ENCODE data around the gene SMOC2.

The SMOC2 gene

DNA sequence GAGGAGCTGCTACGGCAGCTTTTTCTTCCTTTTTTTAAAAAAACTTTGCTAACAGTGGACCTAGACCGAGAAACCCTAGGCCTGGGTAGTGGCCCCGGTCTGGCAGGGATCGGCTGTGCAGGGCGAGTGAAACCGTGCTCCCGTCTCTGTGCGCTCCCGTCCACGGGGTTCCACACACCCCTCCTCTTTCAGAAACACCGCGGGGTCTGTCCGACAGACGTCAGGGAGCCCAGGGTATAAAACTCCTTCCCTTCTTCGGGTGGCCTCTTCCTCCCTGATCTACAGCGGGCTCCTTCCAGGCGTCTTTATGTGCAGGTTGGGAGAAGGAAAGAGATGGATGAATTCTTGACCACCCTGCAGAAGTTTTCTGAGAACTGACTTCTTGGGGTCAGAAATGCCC lies 27.1 kb upstream of the SMOC2 start:
- H3K36me3 ChIP-seq = no peaks in the 10 kb centered on the region
- no peaks in the 10 kb centered on the region for H3K9me3 ChIP-seq
- no peaks in the 10 kb centered on the region for H3K4me1 ChIP-seq
- H3K27me3 ChIP-seq = no peaks in the 10 kb centered on the region
- TF ChIP-seq, protein P1, sequence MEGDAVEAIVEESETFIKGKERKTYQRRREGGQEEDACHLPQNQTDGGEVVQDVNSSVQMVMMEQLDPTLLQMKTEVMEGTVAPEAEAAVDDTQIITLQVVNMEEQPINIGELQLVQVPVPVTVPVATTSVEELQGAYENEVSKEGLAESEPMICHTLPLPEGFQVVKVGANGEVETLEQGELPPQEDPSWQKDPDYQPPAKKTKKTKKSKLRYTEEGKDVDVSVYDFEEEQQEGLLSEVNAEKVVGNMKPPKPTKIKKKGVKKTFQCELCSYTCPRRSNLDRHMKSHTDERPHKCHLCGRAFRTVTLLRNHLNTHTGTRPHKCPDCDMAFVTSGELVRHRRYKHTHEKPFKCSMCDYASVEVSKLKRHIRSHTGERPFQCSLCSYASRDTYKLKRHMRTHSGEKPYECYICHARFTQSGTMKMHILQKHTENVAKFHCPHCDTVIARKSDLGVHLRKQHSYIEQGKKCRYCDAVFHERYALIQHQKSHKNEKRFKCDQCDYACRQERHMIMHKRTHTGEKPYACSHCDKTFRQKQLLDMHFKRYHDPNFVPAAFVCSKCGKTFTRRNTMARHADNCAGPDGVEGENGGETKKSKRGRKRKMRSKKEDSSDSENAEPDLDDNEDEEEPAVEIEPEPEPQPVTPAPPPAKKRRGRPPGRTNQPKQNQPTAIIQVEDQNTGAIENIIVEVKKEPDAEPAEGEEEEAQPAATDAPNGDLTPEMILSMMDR (IDR thresholded peaks at IDR 0.05; ENCODE audit: low read depth, low read length) = no peak
- H3K4me3 ChIP-seq (ENCODE audit: low read depth, low read length) = no peak overlapping the region
- DNase-seq = no peak

DNA sequence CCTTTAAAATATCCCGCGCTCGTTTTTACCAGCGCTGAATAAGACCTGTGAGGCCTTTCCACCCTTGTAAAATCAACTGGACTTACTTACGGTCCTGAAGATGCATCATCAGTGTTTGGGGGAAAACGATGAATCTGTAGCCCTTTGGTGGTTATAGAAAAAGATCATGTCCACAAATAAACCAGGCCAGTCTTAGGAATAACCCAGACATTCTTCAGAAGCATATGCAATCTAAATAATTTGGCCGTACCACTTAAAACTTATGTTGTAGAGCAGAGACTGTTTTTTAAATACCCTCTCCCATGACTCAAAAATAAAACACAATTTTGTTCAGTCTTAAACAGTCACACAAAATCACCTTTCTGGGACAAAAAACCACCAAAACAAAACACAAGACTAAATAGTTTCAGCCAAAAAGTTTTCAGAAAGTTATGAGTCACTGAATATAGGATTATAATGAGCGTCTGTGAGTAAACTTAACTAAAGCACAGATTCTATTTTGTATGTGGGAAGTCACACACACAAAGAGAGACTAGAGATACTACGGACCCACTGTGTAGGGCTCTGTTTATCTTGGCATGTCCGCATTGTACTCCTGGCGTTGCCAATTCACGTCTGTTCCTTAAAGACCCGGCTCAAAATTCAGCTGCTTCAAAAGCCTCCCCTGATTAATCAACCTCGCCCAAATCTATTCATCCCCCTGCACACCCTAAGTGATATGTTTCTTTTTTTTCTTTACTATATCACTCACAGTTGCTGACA lies 26.5 kb upstream of the SMOC2 start:
- Histone ChIP-seq H3K36me3 (no peaks in the 10 kb centered on the region), H3K4me3 (ENCODE audit: low read depth, low read length) (no peak overlapping the region), H3K9me3 (no peaks in the 10 kb centered on the region), H3K4me1 (no peaks in the 10 kb centered on the region), H3K27me3 (no peaks in the 10 kb centered on the region)
- DNase-seq = no peak
- TF ChIP-seq, protein P1 (IDR thresholded peaks at IDR 0.05; ENCODE audit: low read depth, low read length) = no peak

DNA sequence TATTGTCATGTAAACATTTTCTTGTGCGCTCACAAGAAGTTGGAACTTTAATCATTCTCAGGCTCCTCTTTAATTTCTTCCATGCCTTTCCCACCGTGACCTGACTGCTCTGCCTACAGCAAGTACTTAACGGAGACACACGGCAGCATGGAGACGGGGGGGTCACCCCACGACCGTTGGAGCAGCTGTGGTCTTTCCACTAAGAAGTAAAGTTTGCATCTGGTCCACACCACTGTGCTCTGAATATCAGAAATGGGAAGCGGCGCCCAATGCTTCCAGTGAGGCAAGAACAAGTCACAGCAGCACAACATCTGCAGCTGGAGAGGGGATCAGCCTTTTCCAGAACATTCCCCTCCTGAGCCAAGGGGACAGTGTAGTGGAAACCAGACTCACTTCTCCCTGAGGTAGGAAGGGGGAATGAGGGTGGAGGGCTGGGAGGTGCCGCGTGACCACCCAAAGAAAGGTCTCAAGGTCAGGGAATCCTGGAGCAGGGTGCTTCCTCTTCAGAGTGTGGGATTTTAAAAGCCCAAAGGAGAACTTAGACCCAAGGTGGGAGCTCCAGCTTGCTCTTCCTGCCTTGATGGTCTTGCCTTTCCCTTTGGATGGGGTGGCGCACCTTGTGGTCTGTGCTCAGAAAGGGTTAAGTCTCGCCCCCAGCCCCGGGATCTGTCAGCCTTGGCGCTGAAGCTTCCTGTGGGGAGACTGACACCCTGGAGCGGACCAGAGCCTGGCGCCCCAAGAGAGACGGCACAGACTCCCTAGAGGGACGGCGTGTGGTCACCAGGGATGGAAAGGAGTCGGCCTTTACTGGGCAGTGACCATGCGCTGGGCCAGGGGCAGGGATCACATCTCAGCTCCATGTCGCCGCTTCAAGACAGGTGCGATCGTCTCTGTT lies 25.6 kb upstream of the SMOC2 start:
- TF ChIP-seq, protein P1 (IDR thresholded peaks at IDR 0.05; ENCODE audit: low read depth, low read length) = no peak
- no peaks in the 10 kb centered on the region for H3K4me1 ChIP-seq
- H3K9me3 ChIP-seq = no peaks in the 10 kb centered on the region
- H3K36me3 ChIP-seq = no peaks in the 10 kb centered on the region
- no peak overlapping the region for H3K4me3 ChIP-seq (ENCODE audit: low read depth, low read length)
- DNase-seq = no peak
- no peaks in the 10 kb centered on the region for H3K27me3 ChIP-seq

DNA sequence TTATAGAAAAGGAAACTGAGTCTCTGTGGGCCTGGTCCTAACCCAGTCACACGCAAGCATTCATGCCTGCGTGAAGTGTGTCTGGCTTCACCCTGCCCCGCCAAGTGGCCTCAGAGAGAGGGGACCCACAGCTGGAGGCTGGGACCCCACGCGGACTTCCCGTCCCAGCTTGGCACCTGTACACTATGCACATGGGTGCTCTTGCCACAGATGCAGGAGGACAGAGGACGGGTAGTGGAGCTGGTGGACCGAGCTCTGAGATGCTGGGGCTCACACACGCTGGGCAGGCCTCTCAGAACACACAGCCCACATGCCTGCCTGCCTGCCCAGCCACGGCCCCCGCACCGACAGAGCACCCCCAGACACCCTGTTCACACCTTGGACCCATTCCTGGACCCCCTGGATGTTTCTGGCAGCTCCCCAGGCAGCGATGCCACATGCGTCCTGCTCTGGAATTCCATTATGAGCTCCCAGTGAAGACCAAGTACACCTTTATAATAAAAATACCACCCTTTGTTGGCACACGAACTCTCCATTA lies 24.9 kb upstream of the SMOC2 start:
- TF ChIP-seq, protein P1 (IDR thresholded peaks at IDR 0.05; ENCODE audit: low read depth, low read length) = no peak
- DNase-seq = no peak
- no peaks in the 10 kb centered on the region for H3K27me3 ChIP-seq
- no peaks in the 10 kb centered on the region for H3K36me3 ChIP-seq
- H3K4me1 ChIP-seq = no peaks in the 10 kb centered on the region
- no peaks in the 10 kb centered on the region for H3K9me3 ChIP-seq
- no peak overlapping the region for H3K4me3 ChIP-seq (ENCODE audit: low read depth, low read length)

DNA sequence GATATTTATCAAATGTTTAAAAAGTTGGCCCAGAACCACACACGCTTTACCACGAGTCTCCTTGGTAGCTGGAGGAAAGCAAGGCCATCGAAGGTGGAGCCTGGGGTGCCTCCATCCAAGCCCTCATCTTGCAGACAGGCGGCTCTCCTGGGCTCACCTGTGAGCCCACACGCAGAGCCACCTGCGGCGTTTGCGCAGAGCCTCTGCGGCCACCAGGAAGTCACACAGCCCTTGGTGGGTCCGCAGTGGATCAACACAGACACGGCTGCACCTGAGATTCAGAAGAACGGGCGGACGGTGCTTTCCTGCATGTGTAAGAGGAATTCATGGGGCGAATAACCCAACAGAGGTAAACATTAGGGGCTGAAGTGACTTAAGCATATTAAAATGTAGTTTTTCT lies 24.5 kb upstream of the SMOC2 start:
- Histone ChIP-seq H3K9me3 (no peaks in the 10 kb centered on the region), H3K36me3 (no peaks in the 10 kb centered on the region), H3K4me3 (ENCODE audit: low read depth, low read length) (no peak overlapping the region), H3K4me1 (no peaks in the 10 kb centered on the region), H3K27me3 (no peaks in the 10 kb centered on the region)
- TF ChIP-seq, protein P1 (IDR thresholded peaks at IDR 0.05; ENCODE audit: low read depth, low read length) = no peak
- no peak for DNase-seq

Data from BE2C (cell line).